Measurements from ENCODE around the gene NOC3L. TPM values are rescaled to one million over a fixed set of nuclear protein-coding genes. Genes with fewer than 3 reads are reported as not detected.
"Not testable (repeated sequence)": the region's sequence is repeated elsewhere in the genome, so short reads cannot be mapped to it uniquely, and the experiment has no call there.

Gene NOC3L
- total and polyA plus RNA-seq, 2 donors (not counting 1 experiment from before 2014, with no cell fraction given), result 19.8 to 27.2 TPM

DNA sequence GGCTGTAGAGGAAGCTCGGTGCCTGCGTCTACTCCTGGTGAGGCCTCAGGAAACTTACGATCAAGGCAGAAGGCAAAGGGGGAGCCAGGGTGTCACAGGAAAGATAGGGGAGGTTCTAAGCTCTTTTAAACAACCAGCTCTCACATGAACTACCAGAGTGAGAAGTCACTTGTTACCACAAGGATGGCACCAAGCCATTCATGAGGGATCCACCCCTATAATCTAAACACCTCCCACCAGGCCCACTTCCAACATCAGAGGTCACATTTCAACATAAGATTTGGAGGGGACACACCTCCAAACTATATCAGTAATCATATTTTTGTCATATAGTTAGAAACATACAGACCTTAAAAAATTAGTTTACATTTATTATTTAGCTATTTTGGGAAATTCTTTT, 9.4 kb downstream of the NOC3L start:
- Histone ChIP-seq H3K4me2 (ENCODE audit: extremely low read depth, insufficient read depth, low read length) (no peak overlapping the region), H4K20me1 (ENCODE audit: control insufficient read depth, extremely low read depth, insufficient read depth, low read length) (no peaks in the 10 kb centered on the region), H3K36me3 (ENCODE audit: control insufficient read depth, insufficient read depth, low read length) (peaks cover 8% of the 10 kb centered on the region), H3K4me1 (ENCODE audit: control insufficient read depth, extremely low read depth, insufficient read depth, low read length) (peaks cover 2% of the 10 kb centered on the region), H3K9me3 (ENCODE audit: control insufficient read depth, insufficient read depth, low read depth, low read length) (no peaks in the 10 kb centered on the region), H3K27me3 (ENCODE audit: control insufficient read depth, insufficient read depth, low read length) (no peaks in the 10 kb centered on the region), H3K27ac (ENCODE audit: insufficient read depth, low read length) (no peak overlapping the region), H2AFZ (ENCODE audit: low read length) (no peak overlapping the region), H3K79me2 (ENCODE audit: control insufficient read depth, insufficient read depth, low read length) (peaks cover 2% of the 10 kb centered on the region), H3K4me3 (replicated peaks in 1 of 4; ENCODE audit: control extremely low read depth in 1 of 4, insufficient read depth in 1 of 4, low read depth in 3 of 4, low read length in 4 of 4) (no peak overlapping the region), H3K9ac (ENCODE audit: insufficient read depth, low read length) (no peak overlapping the region)
- TF ChIP-seq EZH2 (IDR thresholded peaks at IDR 0.05; ENCODE audit: low read length, missing control alignments), result no peak
- TF ChIP-seq CTCF (conservative IDR thresholded peaks at IDR 0.05 in 1 of 2, IDR thresholded peaks at IDR 0.05 in 1 of 2; ENCODE audit: low read depth in 1 of 2, low read length in 2 of 2), result no peak
- DNase-seq (ENCODE audit: low read depth in 2 of 2), result peak; percentile 15 to 34

DNA sequence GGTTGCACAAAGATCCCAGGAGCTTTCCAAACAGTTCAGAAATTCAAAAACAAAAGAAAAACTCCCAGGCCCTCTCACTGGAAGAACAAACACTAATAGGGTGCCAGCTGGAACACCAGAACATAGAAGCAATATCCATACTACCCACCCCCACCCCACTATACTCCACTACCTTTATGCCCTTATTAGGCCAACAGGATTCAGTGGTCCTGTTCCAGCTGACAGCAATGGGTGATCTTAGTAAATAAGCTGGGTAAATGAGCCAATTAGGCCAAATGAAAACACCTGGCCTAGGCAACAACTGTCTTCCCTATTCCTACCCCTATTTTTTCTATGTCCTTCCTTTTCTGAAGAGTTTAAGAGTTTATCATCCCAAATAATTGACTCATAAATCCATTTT, 11.7 kb downstream of the NOC3L start:
- Histone ChIP-seq H3K4me1 (ENCODE audit: control insufficient read depth, extremely low read depth, insufficient read depth, low read length) (no peaks in the 10 kb centered on the region), H3K4me3 (replicated peaks in 1 of 4; ENCODE audit: control extremely low read depth in 1 of 4, insufficient read depth in 1 of 4, low read depth in 3 of 4, low read length in 4 of 4) (no peak overlapping the region), H4K20me1 (ENCODE audit: control insufficient read depth, extremely low read depth, insufficient read depth, low read length) (no peaks in the 10 kb centered on the region), H3K36me3 (ENCODE audit: control insufficient read depth, insufficient read depth, low read length) (peaks cover 8% of the 10 kb centered on the region), H3K9ac (ENCODE audit: insufficient read depth, low read length) (no peak overlapping the region), H2AFZ (ENCODE audit: low read length) (no peak overlapping the region), H3K27me3 (ENCODE audit: control insufficient read depth, insufficient read depth, low read length) (no peaks in the 10 kb centered on the region), H3K27ac (ENCODE audit: insufficient read depth, low read length) (no peak overlapping the region), H3K79me2 (ENCODE audit: control insufficient read depth, insufficient read depth, low read length) (no peaks in the 10 kb centered on the region), H3K4me2 (ENCODE audit: extremely low read depth, insufficient read depth, low read length) (no peak overlapping the region), H3K9me3 (ENCODE audit: control insufficient read depth, insufficient read depth, low read depth, low read length) (no peaks in the 10 kb centered on the region)
- no peak for TF ChIP-seq CTCF (conservative IDR thresholded peaks at IDR 0.05 in 1 of 2, IDR thresholded peaks at IDR 0.05 in 1 of 2; ENCODE audit: low read depth in 1 of 2, low read length in 2 of 2)
- no peak for TF ChIP-seq EZH2 (IDR thresholded peaks at IDR 0.05; ENCODE audit: low read length, missing control alignments)
- DNase-seq (ENCODE audit: low read depth in 2 of 2), result no peak

DNA sequence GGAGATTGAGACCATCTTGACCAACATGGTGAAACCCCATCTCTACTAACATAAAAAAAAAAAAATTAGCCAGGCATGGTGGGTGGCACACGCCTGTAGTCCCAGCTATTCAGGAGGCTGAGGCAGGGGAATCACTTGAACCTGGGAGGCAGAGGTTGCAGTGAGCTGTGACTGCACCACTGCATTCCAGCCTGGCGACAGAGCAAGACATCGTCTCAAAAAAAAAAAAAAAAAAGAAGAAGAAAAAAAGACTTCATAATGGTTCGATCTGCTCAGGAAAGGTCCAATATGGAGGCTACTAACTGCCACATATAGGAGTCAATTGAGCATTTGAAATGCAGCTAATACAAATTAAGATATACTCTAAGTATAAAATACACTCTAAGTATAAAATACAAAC, 12.2 kb downstream of the NOC3L start:
- not testable (repeated sequence) for H3K4me3 ChIP-seq (replicated peaks in 1 of 4; ENCODE audit: control extremely low read depth in 1 of 4, insufficient read depth in 1 of 4, low read depth in 3 of 4, low read length in 4 of 4); H3K27me3 ChIP-seq (ENCODE audit: control insufficient read depth, insufficient read depth, low read length); DNase-seq (ENCODE audit: low read depth in 2 of 2); H2AFZ ChIP-seq (ENCODE audit: low read length); H3K27ac ChIP-seq (ENCODE audit: insufficient read depth, low read length); H3K79me2 ChIP-seq (ENCODE audit: control insufficient read depth, insufficient read depth, low read length); H3K4me2 ChIP-seq (ENCODE audit: extremely low read depth, insufficient read depth, low read length); H3K36me3 ChIP-seq (ENCODE audit: control insufficient read depth, insufficient read depth, low read length); H3K4me1 ChIP-seq (ENCODE audit: control insufficient read depth, extremely low read depth, insufficient read depth, low read length); H4K20me1 ChIP-seq (ENCODE audit: control insufficient read depth, extremely low read depth, insufficient read depth, low read length); H3K9ac ChIP-seq (ENCODE audit: insufficient read depth, low read length); H3K9me3 ChIP-seq (ENCODE audit: control insufficient read depth, insufficient read depth, low read depth, low read length)
